Limb (tissue), 2 donors: ENCODE data around the gene NME7.

Experiments
- DNase-seq, 2 donors: peaks; one replicate each; pipeline ENCODE4 v3.0.0-alpha.2; 2016; ENCODE audit errors: extremely low spot score in 2 of 2

The NME7 gene

GRCh38 chr1:169107603-169108208, 259.9 kb downstream of the NME7 start:
- no peak for DNase-seq

- DNase-seq: no peak
These were observed 260.5 kb downstream of the NME7 start for GRCh38 chr1:169106921-169107602.

- peak; percentile 87 to 93 for DNase-seq
These were observed 261.3 kb downstream of the NME7 start, which contains the start of gene ATP1B1 for GRCh38 chr1:169106095-169106920. ATP1B1 (plus strand) TSS chr1:169106690; CDS start chr1:169106830, 140 bp downstream.

- DNase-seq: peak in 1 of 2 donors; percentile 42
These were observed 262.0 kb downstream of the NME7 start for GRCh38 chr1:169105434-169106094.

- no peak for DNase-seq
These were observed 262.5 kb downstream of the NME7 start for GRCh38 chr1:169105087-169105433.

GRCh38 chr1:169103480-169103893, 264.1 kb downstream of the NME7 start:
- DNase-seq: no peak

- DNase-seq: no peak
These were observed 264.6 kb downstream of the NME7 start for GRCh38 chr1:169103002-169103401.

- peak in 1 of 2 donors; percentile 35 for DNase-seq
These were observed 265.0 kb downstream of the NME7 start for GRCh38 chr1:169102567-169102966.

- no peak for DNase-seq
These were observed 266.9 kb downstream of the NME7 start for GRCh38 chr1:169100651-169101088.

- no peak for DNase-seq
These were observed 267.4 kb downstream of the NME7 start for GRCh38 chr1:169100208-169100607.

- no peak for DNase-seq
These were observed 268.0 kb downstream of the NME7 start for GRCh38 chr1:169099561-169099960.

GRCh38 chr1:169098380-169098779, 269.2 kb downstream of the NME7 start:
- no peak for DNase-seq

GRCh38 chr1:169094897-169095569, 272.6 kb downstream of the NME7 start:
- DNase-seq: no peak

- no peak for DNase-seq
These were observed 275.2 kb downstream of the NME7 start for GRCh38 chr1:169092399-169092798.

GRCh38 chr1:169091480-169091941, 276.1 kb downstream of the NME7 start:
- DNase-seq: no peak

- no peak for DNase-seq
These were observed 276.7 kb downstream of the NME7 start for GRCh38 chr1:169090900-169091311.

- DNase-seq: no peak
These were observed 277.2 kb downstream of the NME7 start for GRCh38 chr1:169090308-169090899.

GRCh38 chr1:169089776-169090175, 277.8 kb downstream of the NME7 start:
- no peak for DNase-seq

GRCh38 chr1:169087876-169088275, 279.7 kb downstream of the NME7 start:
- DNase-seq: no peak

- peak in 1 of 2 donors; percentile 59 for DNase-seq
These were observed 280.8 kb downstream of the NME7 start for GRCh38 chr1:169086603-169087455.
